ENCODE measurements around the gene AMIGO1.

The AMIGO1 gene

DNA sequence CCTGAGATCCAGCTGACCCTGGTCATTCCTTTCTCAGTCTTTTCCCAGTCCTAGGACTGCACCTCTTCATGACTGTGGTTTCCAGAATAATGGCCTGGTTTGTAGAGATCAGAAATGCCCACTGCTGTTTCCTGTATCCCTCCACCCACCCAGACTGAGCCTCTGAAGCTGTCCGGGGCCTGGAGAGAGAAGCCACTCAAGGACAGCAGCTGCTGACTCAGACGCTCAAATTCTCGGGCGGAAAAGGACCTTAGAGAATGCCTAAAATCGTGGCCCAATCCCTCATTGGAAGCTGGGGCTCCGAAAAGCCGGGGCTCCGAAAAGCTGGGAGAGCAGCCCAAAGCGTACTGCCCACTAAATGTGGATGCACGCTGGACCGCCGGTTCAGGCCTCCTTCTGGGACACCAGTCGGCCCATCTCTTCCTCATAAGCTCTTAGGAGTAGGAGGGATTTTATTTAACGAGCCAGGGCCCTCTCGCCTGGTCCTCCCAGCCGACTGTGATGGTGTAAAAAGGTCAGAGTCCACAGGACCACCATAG is 22.4 kb upstream of the AMIGO1 start:
- DNase-seq, result no peak

DNA sequence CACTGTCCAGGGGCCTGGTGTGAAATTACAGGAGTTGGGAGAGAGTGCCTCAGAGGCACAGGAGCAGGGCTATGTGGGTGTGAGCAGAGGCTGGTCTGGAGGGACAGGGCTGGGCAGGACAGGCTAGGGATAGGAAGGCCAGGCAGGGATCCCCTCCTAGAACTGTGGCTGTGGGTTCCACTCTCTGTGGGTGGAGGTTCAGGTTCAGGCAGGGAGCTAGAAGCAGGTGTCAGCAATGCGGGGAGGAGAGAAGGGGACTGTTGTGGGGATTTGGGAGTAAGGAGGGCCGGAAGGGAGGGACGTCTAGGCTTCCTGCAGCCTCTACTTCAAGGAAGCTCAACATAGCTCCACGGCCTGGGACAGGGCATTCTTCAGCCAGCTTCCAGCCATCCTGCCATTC is 21.9 kb upstream of the AMIGO1 start:
- no peak for DNase-seq

DNA sequence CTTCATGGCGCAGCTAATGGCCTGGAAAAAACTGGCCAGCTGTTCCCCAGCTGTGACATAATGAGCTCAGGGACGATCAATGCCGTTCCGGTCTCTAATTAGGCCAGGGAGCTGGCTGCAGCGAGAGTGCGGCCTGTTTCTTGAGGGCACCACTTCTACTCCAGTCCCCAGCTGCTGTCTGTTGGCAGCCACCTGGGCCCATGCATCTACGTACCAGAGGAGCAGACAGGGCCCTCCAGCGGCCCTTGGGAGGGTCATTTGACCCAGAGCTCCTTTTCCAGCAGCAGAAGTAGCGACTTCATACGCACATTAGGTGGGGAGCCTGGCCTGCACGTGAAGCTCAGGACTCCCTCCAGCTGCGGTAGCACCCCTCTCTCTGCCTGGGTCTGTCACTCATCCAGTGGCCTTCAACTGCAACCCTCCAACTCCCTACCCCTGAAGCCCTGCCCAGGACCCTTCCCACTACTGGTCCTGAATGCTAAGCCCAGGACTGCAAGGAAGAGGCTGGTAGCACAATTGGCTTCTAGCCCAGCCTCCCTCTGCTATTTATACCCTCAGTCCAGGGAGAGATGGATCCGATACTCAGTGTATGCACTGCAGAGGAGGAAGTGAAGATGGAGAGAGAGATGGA is 21.0 kb upstream of the AMIGO1 start:
- no peak for DNase-seq

DNA sequence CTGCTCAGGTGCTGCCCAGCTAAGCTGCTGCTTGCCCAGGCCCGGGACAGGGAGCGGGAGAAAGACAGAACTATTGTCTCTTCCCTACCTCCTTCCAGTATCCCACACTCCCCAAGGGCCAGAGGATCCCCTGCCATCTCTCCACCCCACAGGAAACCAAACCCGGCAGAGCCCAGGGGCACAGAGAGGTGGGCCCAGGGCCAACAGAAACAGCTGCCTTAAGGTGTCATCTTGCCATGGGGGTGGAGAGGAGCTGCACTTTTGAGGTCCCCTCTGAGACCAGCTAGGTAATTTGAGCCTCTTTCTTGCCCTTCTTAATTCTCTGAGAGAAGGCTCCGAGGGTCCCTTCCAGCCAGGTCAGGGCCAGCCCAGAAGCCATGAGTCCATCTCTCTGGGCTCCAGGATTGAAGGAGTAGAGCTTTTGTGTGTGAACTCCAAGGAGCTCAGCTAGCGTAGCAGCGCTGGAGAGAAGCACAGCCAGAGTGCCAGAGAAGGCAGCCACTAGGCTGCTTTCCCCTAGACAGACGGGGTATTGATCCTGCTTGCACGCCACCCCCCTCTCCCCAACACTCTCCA is 20.4 kb upstream of the AMIGO1 start:
- no peak for DNase-seq

DNA sequence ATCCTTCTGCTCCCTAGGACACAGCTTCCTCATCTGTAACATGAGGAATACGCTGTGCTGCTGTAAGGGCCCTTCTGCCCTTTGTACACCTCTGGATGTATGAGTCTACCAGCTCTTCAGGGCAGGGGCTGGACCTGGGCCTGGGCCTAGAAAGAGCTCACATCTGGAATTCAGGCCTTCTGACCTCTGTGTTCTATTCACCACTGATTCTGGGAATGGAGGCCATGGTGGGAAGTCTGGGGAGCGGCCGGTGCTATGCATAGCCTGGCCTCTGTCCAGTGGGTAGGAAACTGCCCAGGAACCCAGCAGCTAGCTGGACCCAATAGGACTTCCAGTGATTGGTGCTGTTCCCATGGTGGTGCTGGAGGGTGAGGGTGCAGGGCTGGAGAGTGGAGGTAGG is 19.2 kb upstream of the AMIGO1 start:
- no peak for DNase-seq

- no peak for DNase-seq
Observed at GRCh38 chr1:109527846-109528695, 18.5 kb upstream of the AMIGO1 start.

- no peak for DNase-seq
Observed at GRCh38 chr1:109527098-109527811, 17.7 kb upstream of the AMIGO1 start.

- no peak for DNase-seq
Observed at GRCh38 chr1:109523706-109524105, 14.2 kb upstream of the AMIGO1 start.

DNA sequence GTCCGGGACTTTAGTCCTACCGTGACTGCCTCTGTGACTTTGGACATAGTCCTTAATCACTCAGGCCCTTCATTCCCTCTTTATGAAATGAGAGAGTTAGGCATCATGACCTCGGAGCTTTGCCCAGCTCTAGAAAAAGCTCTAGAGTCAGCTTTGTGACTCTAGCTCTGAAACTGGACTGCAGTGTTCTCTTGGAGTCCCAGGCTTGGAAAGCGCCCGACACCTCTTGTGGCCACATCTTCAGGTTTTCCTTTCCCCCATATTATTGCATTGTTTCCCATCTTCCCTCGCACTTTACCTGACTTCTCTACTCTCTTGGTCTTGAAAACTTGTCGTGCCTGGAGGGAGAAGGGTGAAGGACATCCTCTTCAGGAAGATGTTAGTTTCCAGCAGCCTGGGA is 12.5 kb upstream of the AMIGO1 start:
- DNase-seq, result no peak

DNA sequence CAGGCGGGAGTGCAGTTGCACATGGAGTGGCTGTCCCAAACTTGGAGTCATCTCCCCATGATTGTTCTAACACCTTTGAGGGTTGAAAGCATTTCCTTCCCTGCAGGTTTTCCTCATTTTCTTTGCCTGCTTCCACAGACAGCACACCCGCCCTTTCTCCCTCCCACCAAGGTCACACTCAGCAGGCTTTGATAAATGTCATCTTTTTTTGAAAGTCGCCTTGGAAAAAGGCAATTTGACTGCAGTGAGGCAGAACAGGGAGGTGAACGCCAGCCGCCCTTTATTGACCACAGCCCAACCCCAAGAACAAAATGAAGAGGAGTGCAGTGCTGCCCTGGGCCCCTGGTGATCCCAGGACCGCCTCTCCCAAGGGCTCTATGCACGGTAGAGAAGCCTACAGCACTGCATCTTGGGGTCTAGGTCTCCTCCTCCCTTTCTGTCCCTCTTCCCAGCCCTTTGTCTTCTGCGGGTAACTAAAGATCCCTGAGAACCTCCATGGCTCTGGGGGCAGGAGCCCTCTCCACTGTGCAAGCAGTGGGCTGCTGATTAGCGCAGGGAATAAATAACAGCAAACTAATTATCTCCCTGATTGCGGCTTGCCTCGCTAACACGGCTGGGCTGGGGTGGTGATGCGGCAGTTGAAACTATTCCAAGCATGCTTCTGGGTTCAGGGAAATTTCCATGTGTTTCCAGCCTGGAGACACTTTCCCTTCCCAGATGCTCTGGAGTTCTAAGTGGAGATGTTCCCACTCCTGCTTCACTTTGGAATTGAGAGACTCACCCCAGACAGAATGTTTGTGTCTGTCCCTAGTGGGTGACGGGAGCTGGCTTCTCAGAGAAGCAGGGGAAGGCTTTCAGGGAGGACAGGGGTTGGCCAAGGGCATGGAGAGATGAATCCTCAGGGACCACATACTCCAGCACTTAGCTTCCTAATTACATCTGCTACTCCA is 11.8 kb upstream of the AMIGO1 start:
- peak; percentile 23 for DNase-seq

- DNase-seq, result no peak
Observed at GRCh38 chr1:109517337-109517736, 7.8 kb upstream of the AMIGO1 start.

DNA sequence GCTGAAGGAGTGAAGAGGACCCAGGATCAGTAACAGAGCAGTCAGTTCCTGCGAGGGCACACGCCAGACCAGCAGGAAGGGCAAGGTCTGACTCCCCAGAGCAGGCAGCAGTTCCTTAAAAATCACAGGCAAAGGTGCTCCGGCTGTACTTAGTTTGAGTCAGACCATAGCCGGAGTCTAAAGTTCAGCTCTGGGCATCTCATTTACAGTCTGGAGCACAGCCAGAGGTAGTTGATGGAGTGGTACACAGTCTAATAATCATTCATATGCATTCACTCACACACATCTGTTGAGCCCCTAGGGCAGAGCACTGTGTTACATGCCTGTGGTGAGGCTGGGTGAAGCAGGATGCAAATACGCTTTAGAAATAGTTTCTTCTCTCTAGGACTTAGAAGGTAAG is 7.3 kb upstream of the AMIGO1 start:
- peak; percentile 57 for DNase-seq

GRCh38 chr1:109514846-109515245 is 5.3 kb upstream of the AMIGO1 start:
- no peak for DNase-seq

DNA sequence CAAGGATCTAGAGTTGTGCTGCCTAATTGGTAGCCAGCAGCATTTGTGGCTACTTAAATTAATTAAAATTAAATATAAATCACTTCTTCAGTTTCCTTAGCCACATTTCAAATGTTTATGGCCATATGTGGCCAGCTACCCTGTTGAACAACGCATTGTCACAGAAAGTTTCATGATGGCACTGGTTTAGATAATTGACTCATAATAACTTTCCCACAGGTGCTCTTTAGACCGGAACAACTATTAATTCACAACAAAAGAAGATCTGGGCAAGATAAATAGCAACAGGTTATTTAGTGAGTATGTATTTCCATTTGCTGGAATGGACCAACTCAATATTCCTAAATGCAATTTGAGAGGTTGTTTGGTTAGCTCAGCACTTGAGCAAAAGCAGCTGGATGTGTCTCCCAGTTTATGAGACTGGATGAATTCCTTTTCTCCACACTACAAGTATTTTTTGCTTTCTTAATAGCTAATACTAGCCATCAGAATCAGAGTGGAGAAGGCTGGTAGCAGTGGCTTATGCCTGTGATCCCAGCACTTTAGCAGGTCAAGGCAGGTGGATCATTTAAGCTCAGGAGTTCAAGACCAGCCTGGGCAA is 3.7 kb upstream of the AMIGO1 start:
- no peak for DNase-seq

GRCh38 chr1:109508873-109509175 is 703 bp downstream of the AMIGO1 start:
- DNase-seq, result no peak

DNA sequence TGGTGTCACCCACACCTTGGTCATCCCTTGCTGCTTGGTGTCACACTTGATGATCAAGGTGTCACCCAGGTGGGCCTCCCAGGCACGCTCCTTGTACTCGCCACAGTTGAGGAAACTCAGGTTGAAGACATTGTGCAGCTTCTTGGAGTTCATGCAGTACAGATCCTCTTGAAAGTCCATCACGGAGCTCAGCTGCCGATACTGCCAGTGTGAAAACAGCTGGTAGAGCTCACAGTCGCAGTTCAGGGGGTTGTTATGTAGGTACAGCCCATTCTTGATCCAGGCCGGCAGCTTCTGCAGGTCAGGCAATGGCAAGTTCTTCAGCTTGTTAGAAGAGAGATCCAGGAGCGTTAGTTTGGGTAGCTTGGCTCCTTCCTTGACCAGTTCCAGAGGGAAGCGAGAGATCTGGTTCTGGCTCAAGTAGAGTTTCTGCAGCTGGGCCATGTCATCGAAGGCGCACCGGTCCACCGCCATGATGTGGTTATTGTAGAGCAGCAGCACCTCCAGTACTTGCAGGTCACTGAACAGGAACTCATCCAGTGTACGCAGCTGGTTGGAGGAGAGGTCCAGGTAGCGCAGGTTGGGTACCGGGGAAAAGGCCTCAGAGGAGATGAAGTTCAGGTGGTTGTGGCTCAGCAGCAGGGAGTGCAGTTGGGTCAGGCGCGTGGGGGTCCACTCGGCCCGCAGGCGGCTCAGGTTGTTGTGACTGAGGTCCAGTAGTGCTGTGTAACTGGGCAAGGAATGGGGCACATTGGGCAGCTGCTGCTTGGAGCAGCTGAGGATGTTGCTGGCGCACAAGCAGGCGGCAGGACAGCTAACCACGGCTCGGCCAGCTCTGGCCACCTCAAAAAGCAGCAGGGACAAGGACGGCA is 1.3 kb downstream of the AMIGO1 start:
- no peak for DNase-seq

DNA sequence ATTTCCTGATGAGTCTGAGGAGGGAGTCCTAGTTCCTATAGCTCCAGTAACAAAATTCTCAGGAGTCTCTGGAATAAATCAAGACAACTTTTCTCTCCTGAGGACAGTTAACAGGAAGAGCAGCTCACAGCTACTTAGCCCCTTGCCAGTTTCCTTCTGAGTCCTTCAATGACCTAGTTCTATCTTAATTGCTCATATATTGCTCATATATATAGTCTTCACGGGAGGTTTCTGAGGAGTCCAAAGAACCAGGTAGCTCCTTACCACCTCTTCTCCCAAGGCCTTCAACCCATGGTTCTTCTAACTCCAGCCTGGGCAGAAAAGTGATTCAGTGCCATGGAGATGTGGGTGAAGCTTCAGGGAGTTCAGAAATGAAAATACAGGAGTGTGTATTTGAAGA is 4.6 kb downstream of the AMIGO1 start:
- no peak for DNase-seq

DNA sequence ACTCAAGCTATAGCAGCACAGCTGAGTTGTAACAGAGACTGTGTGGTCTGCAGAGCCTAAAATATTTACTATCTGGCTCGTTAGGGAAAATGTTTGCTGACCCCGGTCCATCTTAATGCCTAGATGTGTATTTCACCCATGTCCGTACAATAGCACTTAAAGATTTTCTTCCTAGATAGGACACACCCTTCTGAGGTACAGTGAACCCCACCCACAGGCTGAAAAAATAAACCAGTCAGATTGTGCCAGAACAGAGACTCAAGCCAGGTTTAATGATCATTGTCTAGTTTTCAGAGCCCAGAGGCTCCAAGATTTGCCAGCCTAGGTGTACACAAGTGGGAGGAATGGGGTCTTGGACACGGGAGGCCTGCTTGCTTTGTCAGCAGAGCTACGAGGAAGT is 5.6 kb downstream of the AMIGO1 start:
- no peak for DNase-seq

- DNase-seq, result no peak
Observed at GRCh38 chr1:109502364-109502851, 7.1 kb downstream of the AMIGO1 start.

- no peak for DNase-seq
Observed at GRCh38 chr1:109501644-109502363, 7.7 kb downstream of the AMIGO1 start.
